ENCODE data around the gene TRIM31.

Gene TRIM31

GRCh38 chr6:30113003-30113759 is at the start of gene TRIM31:
TRIM31 (minus strand) TSS chr6:30113090; CDS start chr6:30112805, 285 bp downstream.
- no peak for DNase-seq (ENCODE audit: low spot score)

GRCh38 chr6:30162265-30163089 is 49.6 kb upstream of the TRIM31 start:
- DNase-seq (ENCODE audit: low spot score), result peak; percentile 40

GRCh38 chr6:30160785-30161531 is 48.1 kb upstream of the TRIM31 start, which contains the start of gene TRIM10:
TRIM10 (minus strand) TSS chr6:30161211; CDS start chr6:30160858, 353 bp downstream.
- peak; percentile 88 for DNase-seq (ENCODE audit: low spot score)

GRCh38 chr6:30160008-30160784 is 47.3 kb upstream of the TRIM31 start:
- DNase-seq (ENCODE audit: low spot score), result peak; percentile 73

- DNase-seq (ENCODE audit: low spot score), result no peak
Observed at GRCh38 chr6:30158475-30159040, 45.7 kb upstream of the TRIM31 start.

GRCh38 chr6:30157999-30158398 is 45.1 kb upstream of the TRIM31 start:
- peak; percentile 55 for DNase-seq (ENCODE audit: low spot score)

GRCh38 chr6:30157581-30157980 is 44.7 kb upstream of the TRIM31 start:
- DNase-seq (ENCODE audit: low spot score), result peak; percentile 59

GRCh38 chr6:30156774-30157173 is 43.9 kb upstream of the TRIM31 start:
- DNase-seq (ENCODE audit: low spot score), result peak; percentile 22

GRCh38 chr6:30156262-30156599 is 43.3 kb upstream of the TRIM31 start:
- DNase-seq (ENCODE audit: low spot score), result peak; percentile 68

- no peak for DNase-seq (ENCODE audit: low spot score)
Observed at GRCh38 chr6:30155520-30156261, 42.8 kb upstream of the TRIM31 start.

GRCh38 chr6:30154709-30155519 is 42.0 kb upstream of the TRIM31 start:
- DNase-seq (ENCODE audit: low spot score), result peak; percentile 24

GRCh38 chr6:30154061-30154460 is 41.2 kb upstream of the TRIM31 start:
- no peak for DNase-seq (ENCODE audit: low spot score)

GRCh38 chr6:30152910-30153610 is 40.2 kb upstream of the TRIM31 start:
- peak; percentile 27 for DNase-seq (ENCODE audit: low spot score)

GRCh38 chr6:30152016-30152673 is 39.3 kb upstream of the TRIM31 start:
- DNase-seq (ENCODE audit: low spot score), result peak; percentile 85

GRCh38 chr6:30151580-30151979 is 38.7 kb upstream of the TRIM31 start:
- peak; percentile 63 for DNase-seq (ENCODE audit: low spot score)

- peak; percentile 26 for DNase-seq (ENCODE audit: low spot score)
Observed at GRCh38 chr6:30150671-30151395, 37.9 kb upstream of the TRIM31 start.

- no peak for DNase-seq (ENCODE audit: low spot score)
Observed at GRCh38 chr6:30149858-30150550, 37.1 kb upstream of the TRIM31 start.

Measured in hematopoietic multipotent progenitor cell treated with erythropoietin and hydrocortisone succinate and interleukin-3 and kit ligand, for 17 days (in vitro differentiated cells).